Measurements from ENCODE around the gene PPM1H.

- no peak for TF ChIP-seq CTCF (IDR thresholded peaks at IDR 0.05)
- no peak for TF ChIP-seq POLR2A (IDR thresholded peaks at IDR 0.05)
These were observed 150.4 kb downstream of the PPM1H start for GRCh38 chr12:62784576-62784975.

All from heart left ventricle (tissue), 13 donors.